ENCODE data around the gene CSNK1D. TPM values are rescaled to one million over a fixed set of nuclear protein-coding genes. Genes with fewer than 3 reads are reported as not detected.

The CSNK1D gene
- total RNA-seq, 1 donor from 2014 or later = 54.1 TPM

GRCh38 chr17:82242977-82243647 is 30.4 kb downstream of the CSNK1D start:
- TF ChIP-seq CTCF (conservative IDR thresholded peaks at IDR 0.05; ENCODE audit: low read depth, low read length) = no peak
- no peak overlapping the region for H3K4me3 ChIP-seq (ENCODE audit: low read depth, low read length)
- peak; percentile 49 for DNase-seq (ENCODE audit: low read depth)

- no peak overlapping the region for H3K4me3 ChIP-seq (ENCODE audit: low read depth, low read length)
- TF ChIP-seq CTCF (conservative IDR thresholded peaks at IDR 0.05; ENCODE audit: low read depth, low read length) = no peak
- DNase-seq (ENCODE audit: low read depth) = no peak
Measured at GRCh38 chr17:82242698-82242976, 30.9 kb downstream of the CSNK1D start.

- TF ChIP-seq CTCF (conservative IDR thresholded peaks at IDR 0.05; ENCODE audit: low read depth, low read length) = no peak
- DNase-seq (ENCODE audit: low read depth) = no peak
- H3K4me3 ChIP-seq (ENCODE audit: low read depth, low read length) = no peak overlapping the region
Measured at GRCh38 chr17:82241926-82242697, 31.4 kb downstream of the CSNK1D start.

GRCh38 chr17:82241183-82241925 is 32.1 kb downstream of the CSNK1D start:
- peak; percentile 35 for DNase-seq (ENCODE audit: low read depth)
- TF ChIP-seq CTCF (conservative IDR thresholded peaks at IDR 0.05; ENCODE audit: low read depth, low read length) = no peak
- no peak overlapping the region for H3K4me3 ChIP-seq (ENCODE audit: low read depth, low read length)

GRCh38 chr17:82240506-82241182 is 32.9 kb downstream of the CSNK1D start:
- no peak overlapping the region for H3K4me3 ChIP-seq (ENCODE audit: low read depth, low read length)
- DNase-seq (ENCODE audit: low read depth) = no peak
- TF ChIP-seq CTCF (conservative IDR thresholded peaks at IDR 0.05; ENCODE audit: low read depth, low read length) = no peak

- no peak overlapping the region for H3K4me3 ChIP-seq (ENCODE audit: low read depth, low read length)
- TF ChIP-seq CTCF (conservative IDR thresholded peaks at IDR 0.05; ENCODE audit: low read depth, low read length) = no peak
- DNase-seq (ENCODE audit: low read depth) = no peak
Measured at GRCh38 chr17:82239926-82240505, 33.5 kb downstream of the CSNK1D start.
